Tibial nerve (tissue), 4 donors: ENCODE data around the gene GALNT3.

Experiments
- CTCF ChIP-seq, 5 experiments: fragments of 200-600 bp in 3 of 5; fragments of 450-650 bp in 2 of 5; sonication (generic) in 3 of 5; IDR thresholded peaks; one replicate each; pipeline ENCODE4 v1.5.1; 2016 to 2019; ENCODE audit warnings: antibody characterized with exemption in 5 of 5, mild to moderate bottlenecking in 3 of 5, moderate library complexity in 2 of 5
- EP300 ChIP-seq, 2 donors: sonication (generic); formaldehyde crosslinking; IDR thresholded peaks; one replicate each; pipeline ENCODE4 v1.6.1; 2017; ENCODE audit warnings: antibody characterized with exemption in 2 of 2, mild to moderate bottlenecking in 1 of 2
- POLR2A ChIP-seq, 2 donors: fragments of 450-650 bp; IDR thresholded peaks; one replicate each; pipeline ENCODE4 v1.6.1; 2017; ENCODE audit warnings: antibody characterized with exemption in 2 of 2, mild to moderate bottlenecking in 2 of 2, moderate library complexity in 2 of 2

- TF ChIP-seq CTCF (IDR thresholded peaks at IDR 0.05) (no peak), EP300 (IDR thresholded peaks at IDR 0.05) (no peak), POLR2A (IDR thresholded peaks at IDR 0.05) (no peak)
Measured at GRCh38 chr2:165794536-165794928, 485 bp upstream of the GALNT3 start.
